ENCODE results near the gene TRIM44.
"Not testable (repeated sequence)": the region's sequence is repeated elsewhere in the genome, so short reads cannot be mapped to it uniquely, and the experiment has no call there.

TRIM44 gene

GRCh38 chr11:35753573-35753972 lies 91.0 kb downstream of the TRIM44 start:
- not testable (repeated sequence) for DNase-seq (ENCODE audit: low spot score)

GRCh38 chr11:35759951-35760350 lies 97.4 kb downstream of the TRIM44 start:
- DNase-seq (ENCODE audit: low spot score) = not testable (repeated sequence)

GRCh38 chr11:35761899-35762298 lies 99.3 kb downstream of the TRIM44 start:
- DNase-seq (ENCODE audit: low spot score) = no peak

- DNase-seq (ENCODE audit: low spot score) = no peak
Measured at GRCh38 chr11:35763301-35763700, 100.7 kb downstream of the TRIM44 start.

GRCh38 chr11:35763765-35764164 lies 101.2 kb downstream of the TRIM44 start:
- DNase-seq (ENCODE audit: low spot score) = no peak

- no peak for DNase-seq (ENCODE audit: low spot score)
Measured at GRCh38 chr11:35764417-35764816, 101.8 kb downstream of the TRIM44 start.

- no peak for DNase-seq (ENCODE audit: low spot score)
Measured at GRCh38 chr11:35765211-35765610, 102.6 kb downstream of the TRIM44 start.

GRCh38 chr11:35766651-35767050 lies 104.1 kb downstream of the TRIM44 start:
- no peak for DNase-seq (ENCODE audit: low spot score)

- not testable (repeated sequence) for DNase-seq (ENCODE audit: low spot score)
Measured at GRCh38 chr11:35770425-35770824, 107.8 kb downstream of the TRIM44 start.

GRCh38 chr11:35771722-35772121 lies 109.1 kb downstream of the TRIM44 start:
- DNase-seq (ENCODE audit: low spot score) = no peak

GRCh38 chr11:35777241-35777640 lies 114.7 kb downstream of the TRIM44 start:
- not testable (repeated sequence) for DNase-seq (ENCODE audit: low spot score)

GRCh38 chr11:35778943-35779342 lies 116.4 kb downstream of the TRIM44 start:
- DNase-seq (ENCODE audit: low spot score) = not testable (repeated sequence)

GRCh38 chr11:35779409-35779808 lies 116.8 kb downstream of the TRIM44 start:
- DNase-seq (ENCODE audit: low spot score) = no peak

- peak; percentile 13 for DNase-seq (ENCODE audit: low spot score)
Measured at GRCh38 chr11:35780951-35781860, 118.6 kb downstream of the TRIM44 start.

- DNase-seq (ENCODE audit: low spot score) = no peak
Measured at GRCh38 chr11:35781861-35782470, 119.4 kb downstream of the TRIM44 start.

- no peak for DNase-seq (ENCODE audit: low spot score)
Measured at GRCh38 chr11:35783809-35784208, 121.2 kb downstream of the TRIM44 start.

GRCh38 chr11:35784699-35785098 lies 122.1 kb downstream of the TRIM44 start:
- no peak for DNase-seq (ENCODE audit: low spot score)

GRCh38 chr11:35785287-35786167 lies 123.0 kb downstream of the TRIM44 start:
- no peak for DNase-seq (ENCODE audit: low spot score)

GRCh38 chr11:35786188-35786587 lies 123.6 kb downstream of the TRIM44 start:
- DNase-seq (ENCODE audit: low spot score) = no peak

- no peak for DNase-seq (ENCODE audit: low spot score)
Measured at GRCh38 chr11:35787013-35787504, 124.5 kb downstream of the TRIM44 start.

- DNase-seq (ENCODE audit: low spot score) = no peak
Measured at GRCh38 chr11:35787626-35788025, 125.1 kb downstream of the TRIM44 start.
